ENCODE data around the gene GLRX2.
"Not testable (repeated sequence)": the region's sequence is repeated elsewhere in the genome, so short reads cannot be mapped to it uniquely, and the experiment has no call there.

Gene GLRX2

GRCh38 chr1:193121616-193122593, 16.7 kb upstream of the GLRX2 start, which contains the start of gene CDC73:
CDC73 (plus strand) TSS chr1:193122031; CDS start chr1:193122201, 170 bp downstream.
- Histone ChIP-seq H3K9me3 (ENCODE audit: control insufficient read depth in 2 of 2, low read length in 2 of 2) (no peaks in the 10 kb centered on the region), H3K4me1 (ENCODE audit: control insufficient read depth, insufficient read depth, low read length) (no peaks in the 10 kb centered on the region), H3K9ac (ENCODE audit: low read length in 2 of 2) (peak within 1 kb of the TSS; percentile 91 to 97), H3K27me3 (ENCODE audit: control insufficient read depth in 1 of 2, insufficient read depth in 2 of 2, low read length in 2 of 2) (no peaks in the 10 kb centered on the region), H3K4me3 (ENCODE audit: low read length in 2 of 2) (peak within 1 kb of the TSS; percentile 87 to 91), H3K36me3 (ENCODE audit: control insufficient read depth in 2 of 2, insufficient read depth in 2 of 2, low read length in 2 of 2) (peaks cover 0 to 3% of the 10 kb centered on the region in 2 donors), H3K27ac (ENCODE audit: low read length) (peak within 1 kb of the TSS; percentile 94)

DNA sequence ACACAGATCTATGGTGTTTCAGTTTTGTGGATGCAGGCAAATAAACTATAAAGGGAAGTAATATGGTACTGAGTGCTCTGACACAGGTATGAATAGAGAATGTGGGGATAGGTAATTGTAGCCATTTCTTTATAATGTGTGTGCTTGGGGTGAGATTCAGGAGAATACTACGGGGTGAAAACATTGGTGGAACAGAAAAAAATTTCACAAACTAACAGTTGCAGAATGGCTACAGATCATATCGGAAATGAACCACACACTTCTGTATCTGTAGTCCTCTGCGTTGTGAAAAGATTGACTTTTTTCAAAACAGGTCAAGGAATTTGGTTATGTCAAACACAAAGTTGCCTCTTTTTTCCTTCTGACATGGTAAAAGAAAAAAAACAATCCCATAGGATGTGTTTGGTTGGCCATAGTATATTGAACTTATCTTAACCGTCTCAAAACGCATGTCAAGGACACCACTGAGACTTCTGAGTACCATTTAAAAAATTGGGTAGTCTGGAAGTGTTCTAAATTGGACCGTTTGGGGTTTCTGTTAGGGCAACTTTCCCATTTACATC, 15.5 kb upstream of the GLRX2 start:
- H3K4me1 ChIP-seq (ENCODE audit: control insufficient read depth, insufficient read depth, low read length), result no peaks in the 10 kb centered on the region
- no peak overlapping the region for H3K27ac ChIP-seq (ENCODE audit: low read length)
- peak overlapping the region in 1 of 2 donors; percentile 71 for H3K9ac ChIP-seq (ENCODE audit: low read length in 2 of 2)
- peak overlapping the region; percentile 67 to 91 for H3K4me3 ChIP-seq (ENCODE audit: low read length in 2 of 2)
- H3K36me3 ChIP-seq (ENCODE audit: control insufficient read depth in 2 of 2, insufficient read depth in 2 of 2, low read length in 2 of 2), result no peaks in the 10 kb centered on the region
- no peaks in the 10 kb centered on the region for H3K27me3 ChIP-seq (ENCODE audit: control insufficient read depth in 1 of 2, insufficient read depth in 2 of 2, low read length in 2 of 2)
- no peaks in the 10 kb centered on the region for H3K9me3 ChIP-seq (ENCODE audit: control insufficient read depth in 2 of 2, low read length in 2 of 2)

- Histone ChIP-seq H3K4me3 (ENCODE audit: low read length in 2 of 2) (no peak overlapping the region), H3K9me3 (ENCODE audit: control insufficient read depth in 2 of 2, low read length in 2 of 2) (no peaks in the 10 kb centered on the region), H3K9ac (ENCODE audit: low read length in 2 of 2) (no peak overlapping the region), H3K36me3 (ENCODE audit: control insufficient read depth in 2 of 2, insufficient read depth in 2 of 2, low read length in 2 of 2) (no peaks in the 10 kb centered on the region), H3K27me3 (ENCODE audit: control insufficient read depth in 1 of 2, insufficient read depth in 2 of 2, low read length in 2 of 2) (no peaks in the 10 kb centered on the region), H3K4me1 (ENCODE audit: control insufficient read depth, insufficient read depth, low read length) (no peaks in the 10 kb centered on the region), H3K27ac (ENCODE audit: low read length) (no peak overlapping the region)
These were observed 13.9 kb upstream of the GLRX2 start for GRCh38 chr1:193118803-193119730.

DNA sequence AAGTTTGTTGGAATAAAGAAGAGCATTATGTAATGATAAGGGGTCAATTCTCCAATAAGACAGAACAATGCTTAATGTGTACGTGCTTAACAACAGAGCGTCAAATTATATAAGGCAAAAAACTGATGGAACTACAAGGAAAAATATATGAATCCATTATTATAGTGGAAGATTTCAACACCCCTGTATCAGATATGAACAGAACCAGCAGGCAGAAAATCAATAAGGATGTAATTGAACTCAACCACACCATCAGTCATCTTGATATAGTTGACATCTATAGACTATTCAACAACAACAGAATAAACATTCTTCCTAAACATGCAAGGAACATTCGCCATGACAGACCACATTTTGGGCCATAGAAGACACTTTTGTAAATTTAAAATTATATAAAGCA, 13.0 kb upstream of the GLRX2 start:
- Histone ChIP-seq H3K4me3 (ENCODE audit: low read length in 2 of 2) (no peak overlapping the region), H3K36me3 (ENCODE audit: control insufficient read depth in 2 of 2, insufficient read depth in 2 of 2, low read length in 2 of 2) (no peaks in the 10 kb centered on the region), H3K9me3 (ENCODE audit: control insufficient read depth in 2 of 2, low read length in 2 of 2) (no peaks in the 10 kb centered on the region), H3K27me3 (ENCODE audit: control insufficient read depth in 1 of 2, insufficient read depth in 2 of 2, low read length in 2 of 2) (no peaks in the 10 kb centered on the region), H3K9ac (ENCODE audit: low read length in 2 of 2) (no peak overlapping the region), H3K4me1 (ENCODE audit: control insufficient read depth, insufficient read depth, low read length) (no peaks in the 10 kb centered on the region), H3K27ac (ENCODE audit: low read length) (no peak overlapping the region)

DNA sequence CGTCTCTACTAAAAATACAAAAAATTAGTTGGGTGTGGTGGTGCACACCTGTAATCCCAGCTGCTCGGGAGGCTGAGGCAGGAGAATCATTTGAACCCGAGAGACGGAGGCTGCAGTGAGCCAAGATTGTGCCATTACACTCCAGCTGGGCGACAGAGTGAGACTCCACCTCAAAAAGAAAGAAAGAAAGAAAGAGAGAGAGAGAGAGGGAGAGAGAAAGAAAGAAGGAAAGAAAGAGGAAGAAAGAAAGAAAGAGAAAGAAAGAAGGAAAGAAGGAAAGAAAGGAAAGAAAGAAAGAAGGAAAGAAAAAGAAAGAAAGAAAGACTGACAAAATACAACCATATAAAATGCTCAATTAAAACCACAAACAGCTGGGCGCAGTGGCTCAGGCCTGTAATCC, 12.0 kb upstream of the GLRX2 start:
- not testable (repeated sequence) for H3K9me3 ChIP-seq (ENCODE audit: control insufficient read depth in 2 of 2, low read length in 2 of 2); H3K27ac ChIP-seq (ENCODE audit: low read length); H3K4me1 ChIP-seq (ENCODE audit: control insufficient read depth, insufficient read depth, low read length); H3K27me3 ChIP-seq (ENCODE audit: control insufficient read depth in 1 of 2, insufficient read depth in 2 of 2, low read length in 2 of 2); H3K9ac ChIP-seq (ENCODE audit: low read length in 2 of 2); H3K4me3 ChIP-seq (ENCODE audit: low read length in 2 of 2); H3K36me3 ChIP-seq (ENCODE audit: control insufficient read depth in 2 of 2, insufficient read depth in 2 of 2, low read length in 2 of 2)

GRCh38 chr1:193115629-193116227, 10.5 kb upstream of the GLRX2 start:
- Histone ChIP-seq H3K27ac (ENCODE audit: low read length) (no peak overlapping the region), H3K9me3 (ENCODE audit: control insufficient read depth in 2 of 2, low read length in 2 of 2) (no peaks in the 10 kb centered on the region), H3K4me3 (ENCODE audit: low read length in 2 of 2) (no peak overlapping the region), H3K36me3 (ENCODE audit: control insufficient read depth in 2 of 2, insufficient read depth in 2 of 2, low read length in 2 of 2) (no peaks in the 10 kb centered on the region), H3K9ac (ENCODE audit: low read length in 2 of 2) (no peak overlapping the region), H3K27me3 (ENCODE audit: control insufficient read depth in 1 of 2, insufficient read depth in 2 of 2, low read length in 2 of 2) (no peaks in the 10 kb centered on the region), H3K4me1 (ENCODE audit: control insufficient read depth, insufficient read depth, low read length) (peaks cover 6% of the 10 kb centered on the region)

- no peak overlapping the region for H3K27ac ChIP-seq (ENCODE audit: low read length)
These were observed 9.4 kb upstream of the GLRX2 start for GRCh38 chr1:193114485-193115095.

DNA sequence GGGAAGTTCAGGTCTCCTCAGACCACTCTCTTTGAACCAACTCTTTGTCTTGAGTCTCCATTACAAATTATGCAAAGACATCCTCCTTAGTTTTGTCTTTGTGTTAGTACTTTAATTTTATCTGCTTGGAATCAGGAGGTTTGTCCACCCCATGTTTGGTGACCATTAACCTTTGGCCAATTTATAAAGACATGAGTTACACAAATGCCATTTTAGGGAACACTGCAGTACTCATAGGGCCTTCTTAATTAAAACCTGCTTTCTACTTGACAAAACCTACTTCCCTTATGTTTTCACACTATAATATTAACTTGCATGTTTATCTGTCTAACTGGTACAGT, 8.7 kb upstream of the GLRX2 start:
- Histone ChIP-seq H3K4me3 (ENCODE audit: low read length in 2 of 2) (no peak overlapping the region), H3K27ac (ENCODE audit: low read length) (no peak overlapping the region)

More at GRCh38 chr1:193114485-193115095, 9.4 kb upstream of the GLRX2 start:
- Histone ChIP-seq H3K27me3 (ENCODE audit: control insufficient read depth in 1 of 2, insufficient read depth in 2 of 2, low read length in 2 of 2) (no peaks in the 10 kb centered on the region), H3K4me1 (ENCODE audit: control insufficient read depth, insufficient read depth, low read length) (peaks cover 6% of the 10 kb centered on the region), H3K4me3 (ENCODE audit: low read length in 2 of 2) (no peak overlapping the region), H3K9ac (ENCODE audit: low read length in 2 of 2) (no peak overlapping the region), H3K36me3 (ENCODE audit: control insufficient read depth in 2 of 2, insufficient read depth in 2 of 2, low read length in 2 of 2) (no peaks in the 10 kb centered on the region), H3K9me3 (ENCODE audit: control insufficient read depth in 2 of 2, low read length in 2 of 2) (no peaks in the 10 kb centered on the region)

GRCh38 chr1:193113258-193113991, 8.2 kb upstream of the GLRX2 start:
- no peaks in the 10 kb centered on the region for H3K9me3 ChIP-seq (ENCODE audit: control insufficient read depth in 2 of 2, low read length in 2 of 2)
- H3K9ac ChIP-seq (ENCODE audit: low read length in 2 of 2), result no peak overlapping the region
- H3K4me3 ChIP-seq (ENCODE audit: low read length in 2 of 2), result no peak overlapping the region
- H3K27ac ChIP-seq (ENCODE audit: low read length), result no peak overlapping the region
- H3K4me1 ChIP-seq (ENCODE audit: control insufficient read depth, insufficient read depth, low read length), result peaks cover 6% of the 10 kb centered on the region
- no peaks in the 10 kb centered on the region for H3K27me3 ChIP-seq (ENCODE audit: control insufficient read depth in 1 of 2, insufficient read depth in 2 of 2, low read length in 2 of 2)
- no peaks in the 10 kb centered on the region for H3K36me3 ChIP-seq (ENCODE audit: control insufficient read depth in 2 of 2, insufficient read depth in 2 of 2, low read length in 2 of 2)

More for the DNA sequence above, 8.7 kb upstream of the GLRX2 start:
- peaks cover 6% of the 10 kb centered on the region for H3K4me1 ChIP-seq (ENCODE audit: control insufficient read depth, insufficient read depth, low read length)
- no peaks in the 10 kb centered on the region for H3K36me3 ChIP-seq (ENCODE audit: control insufficient read depth in 2 of 2, insufficient read depth in 2 of 2, low read length in 2 of 2)
- H3K9ac ChIP-seq (ENCODE audit: low read length in 2 of 2), result no peak overlapping the region
- no peaks in the 10 kb centered on the region for H3K27me3 ChIP-seq (ENCODE audit: control insufficient read depth in 1 of 2, insufficient read depth in 2 of 2, low read length in 2 of 2)
- no peaks in the 10 kb centered on the region for H3K9me3 ChIP-seq (ENCODE audit: control insufficient read depth in 2 of 2, low read length in 2 of 2)
